HuH-7 (cell line): ENCODE measurements around the gene USP32.
"Not testable (repeated sequence)": the region's sequence is repeated elsewhere in the genome, so short reads cannot be mapped to it uniquely, and the experiment has no call there.

Source experiments
- DNase-seq: peaks from one replicate; pipeline ENCODE4 v3.0.0; 2011; ENCODE audit warnings: low spot score

Gene USP32

DNA sequence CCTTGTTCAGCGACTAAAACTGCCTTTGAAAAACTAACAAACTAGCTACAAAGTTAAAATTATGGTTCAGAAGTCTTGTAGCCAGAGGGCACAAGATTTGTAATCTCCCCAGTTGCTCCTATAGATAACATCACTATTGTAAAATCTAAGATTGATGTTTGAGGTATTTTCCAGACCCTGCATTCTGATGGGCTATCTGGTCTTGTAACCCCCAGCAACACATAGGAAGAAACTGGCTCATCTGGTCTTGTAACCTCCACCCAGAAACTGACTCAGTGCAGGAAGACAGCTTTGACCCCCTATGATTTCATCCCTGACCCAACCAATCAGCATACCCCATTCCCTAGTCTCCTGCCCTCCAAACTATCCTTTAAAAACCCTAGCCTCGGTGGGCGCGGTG is 18.1 kb upstream of the USP32 start:
- no peak for DNase-seq

DNA sequence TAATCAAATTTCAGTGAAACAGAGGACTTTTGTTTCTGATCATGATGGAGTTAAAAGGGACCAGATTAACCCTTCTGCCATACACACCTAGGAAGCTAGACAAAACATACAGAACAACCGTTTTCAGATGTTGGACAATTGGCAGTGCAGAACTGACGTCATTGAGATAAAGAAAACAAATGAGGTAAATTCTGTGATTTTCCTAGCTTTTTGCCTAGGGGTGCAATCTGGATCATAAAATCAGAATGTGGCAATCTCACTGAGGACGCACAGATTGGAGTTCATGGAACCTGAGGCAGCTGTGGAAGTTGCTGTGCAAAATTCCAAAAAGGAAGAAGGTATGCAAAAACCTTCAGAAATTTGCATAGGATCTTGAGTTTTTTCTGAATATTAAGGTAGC is 15.0 kb upstream of the USP32 start:
- DNase-seq, result no peak

DNA sequence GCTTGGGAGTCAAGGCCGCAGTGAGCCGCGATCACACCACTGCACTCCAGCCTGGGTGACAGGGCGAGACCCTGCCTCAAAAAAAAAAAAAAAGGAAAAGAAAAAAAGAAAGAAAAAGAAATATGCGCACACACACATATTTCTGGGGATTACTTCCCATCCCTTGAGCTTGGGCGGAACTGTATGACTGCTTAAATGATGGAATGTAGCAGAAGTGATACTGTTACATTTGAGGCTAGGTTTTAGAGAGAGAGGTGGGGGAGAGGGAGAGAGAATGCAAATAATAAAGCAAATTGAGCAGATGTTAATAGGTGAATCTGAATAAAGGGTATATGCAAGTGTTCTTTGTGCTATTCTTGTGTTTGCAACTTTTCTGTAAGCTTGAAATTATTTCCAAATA is 12.0 kb upstream of the USP32 start:
- no peak for DNase-seq

DNA sequence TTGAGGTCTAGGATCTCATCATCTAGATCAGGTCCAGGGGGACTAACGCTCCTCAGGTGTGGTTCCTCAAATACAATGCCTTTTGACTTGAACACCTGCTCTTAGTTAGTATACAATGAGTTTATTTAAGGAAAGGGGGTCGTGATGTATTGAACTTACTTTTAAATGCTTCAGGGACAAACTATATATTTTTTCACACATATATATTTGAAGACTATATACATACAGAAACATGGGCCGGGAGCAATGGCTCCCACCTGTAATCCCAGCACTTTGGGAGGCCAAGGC is 11.5 kb upstream of the USP32 start:
- no peak for DNase-seq

DNA sequence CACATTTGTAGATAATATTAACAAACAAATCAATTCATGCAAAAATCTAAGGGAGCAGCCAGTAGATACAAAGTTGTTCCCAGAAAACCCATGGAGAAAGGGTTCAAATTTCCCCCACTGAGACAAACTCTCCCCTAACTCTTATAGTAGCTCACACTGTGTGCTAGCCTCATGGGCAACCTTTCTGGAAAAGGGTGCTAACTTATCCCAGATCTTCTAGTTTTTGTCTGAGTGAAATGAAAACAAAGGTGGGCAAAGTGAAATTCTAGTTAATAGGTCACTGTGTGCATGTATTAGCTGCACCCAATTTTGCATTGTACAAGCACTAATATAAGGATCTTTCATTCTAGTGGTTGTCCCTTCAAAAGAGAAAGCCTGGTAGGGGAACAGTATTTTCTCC is 9.9 kb upstream of the USP32 start:
- no peak for DNase-seq

DNA sequence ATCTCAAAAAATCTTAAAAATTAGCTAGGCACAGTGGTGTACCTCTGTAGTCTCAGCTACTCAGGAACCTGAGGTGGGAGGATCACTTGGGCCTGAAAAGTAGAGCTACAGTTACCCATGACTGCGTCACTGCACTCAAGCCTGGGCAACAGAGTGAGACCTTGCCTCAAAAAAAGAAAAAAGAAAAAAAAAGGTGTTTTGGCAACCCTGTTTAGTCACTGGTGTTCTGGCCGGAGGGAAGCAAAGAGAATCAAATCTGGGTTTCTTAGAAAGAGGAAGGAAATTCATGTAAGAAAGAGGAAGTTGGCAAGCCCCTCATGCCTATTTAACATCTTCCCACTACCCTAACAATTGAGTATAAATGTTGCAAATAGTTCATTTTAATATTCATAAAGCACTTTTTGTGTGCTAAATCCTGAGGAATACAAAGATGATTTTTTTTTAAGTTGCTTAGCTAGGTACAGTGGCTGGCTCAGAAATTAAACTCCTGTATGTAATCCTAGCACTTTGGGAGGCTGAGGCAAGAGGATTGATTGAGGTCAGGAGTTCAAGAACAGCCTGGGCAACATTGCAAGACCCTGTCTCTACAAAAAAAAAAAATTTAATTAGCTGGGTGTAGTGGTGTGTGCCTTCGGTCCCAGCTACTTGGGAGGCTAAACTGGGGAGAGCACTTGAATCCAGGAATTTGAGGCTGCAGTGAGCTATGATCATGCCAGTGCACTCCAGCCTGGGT is 6.5 kb upstream of the USP32 start:
- DNase-seq, result no peak

DNA sequence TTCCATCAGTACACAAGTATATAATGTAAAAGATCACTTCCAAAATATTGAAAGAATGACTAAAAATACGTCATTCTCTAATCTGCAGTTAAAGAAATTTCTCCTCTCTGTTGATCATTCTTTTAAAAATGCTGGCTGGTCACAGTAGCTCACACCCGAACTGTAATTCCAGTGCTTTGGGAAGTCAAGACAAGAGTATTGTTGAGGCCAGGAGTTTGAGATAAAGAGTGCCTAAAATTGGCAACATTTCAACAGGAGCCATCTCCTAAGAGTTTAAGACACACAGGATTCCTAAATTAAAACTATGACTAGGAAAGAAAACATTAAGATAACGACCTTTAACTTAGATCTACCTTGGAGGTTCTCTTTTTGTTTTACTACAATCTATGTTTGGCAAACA is 4.5 kb upstream of the USP32 start:
- no peak for DNase-seq

DNA sequence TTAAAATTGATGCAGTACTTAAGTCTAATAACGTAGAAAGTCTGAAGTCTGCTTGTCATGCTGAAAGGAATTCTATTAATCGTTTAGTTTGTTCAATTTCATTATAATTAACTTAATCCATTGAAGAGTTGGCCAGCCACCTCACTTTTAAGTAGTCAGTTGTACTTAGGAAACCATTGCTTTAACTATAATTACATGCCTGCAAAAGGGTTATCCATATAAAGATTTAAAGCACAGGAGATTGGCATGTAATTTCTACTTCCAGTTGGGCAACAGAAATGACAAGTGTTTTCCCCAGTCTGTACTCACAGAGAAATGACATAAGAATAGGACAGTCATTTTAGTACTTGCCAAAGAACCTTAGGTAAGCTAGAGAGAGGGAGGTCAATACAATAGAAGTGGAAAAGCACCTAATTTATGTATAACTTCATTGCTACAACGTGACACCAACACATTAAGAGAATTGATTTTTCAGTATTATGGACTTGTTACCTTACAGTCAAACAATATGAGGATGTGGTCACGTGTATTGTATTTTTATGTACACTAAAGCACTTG is 3.7 kb upstream of the USP32 start:
- no peak for DNase-seq

DNA sequence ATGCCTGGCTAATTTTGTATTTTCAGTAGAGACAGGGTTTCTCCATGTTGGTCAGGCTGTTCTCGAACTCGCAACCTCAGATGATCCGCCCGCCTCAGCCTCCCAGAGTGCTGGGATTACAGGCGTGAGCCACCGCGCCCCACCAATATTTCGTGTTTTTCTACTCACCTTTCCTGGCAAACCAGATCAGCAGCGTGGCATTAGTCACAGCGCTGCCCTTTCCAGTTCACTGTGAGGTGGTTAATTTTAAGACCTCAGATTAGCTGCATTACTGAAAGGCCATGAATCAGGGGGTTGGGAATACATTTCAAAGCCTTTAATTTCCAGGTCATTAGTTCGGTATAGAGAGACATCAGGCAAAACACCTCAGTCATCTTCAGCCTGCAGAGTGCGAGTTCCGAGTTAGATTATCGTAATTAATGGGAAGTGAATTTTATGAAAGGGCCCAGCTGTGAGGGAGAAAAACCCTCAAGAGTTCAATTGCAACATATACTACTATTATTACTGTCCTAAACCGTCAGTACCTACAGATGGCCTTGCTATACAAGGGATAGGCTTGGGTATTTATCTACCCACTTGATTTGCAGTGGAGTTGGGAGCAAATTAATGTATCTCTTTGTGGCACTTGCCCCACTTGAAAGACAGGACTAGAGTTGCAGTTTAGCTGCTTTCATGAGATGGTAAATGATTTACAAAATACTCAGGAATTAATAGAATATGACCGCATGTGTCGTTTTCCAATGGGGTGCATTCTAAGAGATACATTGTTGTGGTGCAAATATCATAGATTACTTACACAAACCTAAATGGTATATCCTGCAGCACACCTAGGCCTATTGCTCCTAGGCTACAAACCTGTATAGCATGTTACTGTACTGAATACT is 2.1 kb upstream of the USP32 start:
- no peak for DNase-seq

DNA sequence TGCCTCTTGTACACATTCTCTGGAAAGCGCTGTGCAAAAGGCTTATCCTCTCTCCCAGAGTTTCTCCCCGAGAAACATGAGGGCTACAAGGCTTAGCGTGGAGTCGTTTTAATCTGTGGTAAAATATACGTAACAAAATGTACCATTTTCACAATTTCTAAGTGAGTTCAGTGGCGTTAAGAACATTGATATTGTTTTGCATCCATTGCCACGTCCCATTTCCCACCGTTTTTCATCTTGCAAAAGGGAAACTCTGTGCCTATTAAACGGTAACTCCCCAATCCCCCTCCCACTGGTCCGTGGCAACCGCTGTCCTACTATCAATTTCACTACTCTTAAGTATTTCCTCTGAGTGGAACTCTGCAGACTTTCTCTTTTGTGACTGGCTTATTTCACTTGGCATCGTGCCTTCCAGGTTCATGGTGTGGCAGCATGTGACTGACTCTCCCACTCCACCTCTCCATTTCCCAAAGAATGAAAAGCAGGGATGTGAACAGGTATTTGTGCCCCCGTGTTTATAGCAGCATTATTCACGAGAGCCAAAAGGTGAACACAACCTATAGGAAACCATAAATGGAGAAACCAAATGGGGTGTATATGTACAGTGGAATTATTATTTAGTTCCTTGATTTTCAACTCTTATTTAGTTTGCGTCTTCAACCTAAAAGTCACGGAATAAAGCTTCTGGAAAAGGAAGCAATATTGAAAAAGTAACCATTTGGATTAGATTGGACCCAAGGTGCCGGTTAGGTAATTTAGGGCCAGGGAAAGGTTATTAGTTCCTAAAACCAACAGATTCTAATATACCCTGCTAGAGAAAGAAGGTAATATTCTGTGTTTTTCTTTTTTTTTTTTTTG is 1.1 kb upstream of the USP32 start:
- DNase-seq, result no peak

DNA sequence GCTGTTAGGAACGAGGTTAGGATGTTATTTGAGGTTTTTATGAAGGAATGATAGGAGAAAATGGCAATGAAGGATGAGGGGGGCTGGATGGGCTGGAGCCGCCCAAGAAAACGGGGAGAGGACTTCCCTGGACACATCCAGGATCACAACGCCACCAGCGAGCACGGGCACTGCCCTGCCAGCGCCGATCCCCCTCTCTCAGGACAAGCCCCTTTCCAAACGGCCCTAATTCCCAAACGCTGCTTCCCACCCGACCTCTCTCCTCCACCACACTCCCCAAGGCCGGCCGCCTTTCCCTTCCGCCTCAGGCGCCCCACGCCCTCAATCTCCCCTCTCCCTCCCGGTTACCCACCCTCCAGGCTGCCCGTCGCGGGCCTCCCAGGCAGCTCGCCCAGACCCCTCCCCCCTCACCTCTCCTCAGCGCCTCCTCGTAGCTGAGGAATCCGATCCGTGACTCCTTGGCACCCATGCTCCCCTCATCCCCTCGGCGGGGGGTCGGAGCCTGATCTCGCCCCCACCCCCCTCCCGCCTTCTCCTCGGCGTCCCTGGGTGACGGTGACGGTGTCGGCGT is 377 bp downstream of the USP32 start:
- peak; percentile 59 for DNase-seq

DNA sequence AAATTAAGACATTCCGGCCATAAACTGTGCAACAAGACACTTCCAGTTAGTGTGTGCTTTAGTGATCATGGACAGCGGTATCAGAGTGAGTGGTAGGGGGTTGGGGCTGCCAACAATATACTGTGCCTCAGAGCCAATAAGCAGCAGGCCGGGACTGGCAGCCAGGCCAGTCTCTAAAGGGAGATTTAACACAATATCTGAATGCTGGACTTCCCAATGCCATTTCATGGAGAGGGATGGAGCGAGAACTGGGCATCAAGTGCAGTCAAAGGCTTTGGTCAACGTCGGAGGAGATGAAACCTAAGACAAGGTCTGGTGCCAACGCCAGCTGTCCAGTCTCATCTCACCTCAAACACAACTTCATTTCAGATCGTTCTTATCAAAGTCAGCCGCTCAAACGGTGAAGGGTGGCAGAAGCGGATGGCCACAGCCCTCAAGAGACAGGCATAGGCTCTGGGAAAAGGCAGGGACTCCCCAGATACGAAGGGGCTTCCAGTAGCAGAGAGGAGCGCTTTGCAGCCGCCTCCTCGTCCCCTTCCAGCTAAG is 935 bp downstream of the USP32 start:
- DNase-seq, result no peak

DNA sequence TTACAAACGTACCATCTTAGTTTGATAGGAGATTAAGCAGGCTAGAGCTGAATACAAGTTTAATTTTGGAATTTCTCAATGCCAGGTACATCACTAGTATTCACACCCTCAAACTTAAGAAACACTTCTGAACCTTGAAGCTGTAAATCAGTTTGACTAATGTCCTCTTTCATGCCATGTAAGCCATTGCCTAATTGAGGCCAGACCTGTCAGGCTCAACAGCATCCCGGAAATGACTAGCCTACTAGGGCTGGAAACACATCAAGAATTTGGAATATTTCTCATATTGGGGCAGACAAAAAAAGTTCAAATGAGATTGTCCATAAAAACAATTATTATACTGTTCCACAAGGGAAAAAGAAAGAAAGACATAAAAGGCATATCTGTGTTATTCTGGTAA is 1.7 kb downstream of the USP32 start:
- no peak for DNase-seq

DNA sequence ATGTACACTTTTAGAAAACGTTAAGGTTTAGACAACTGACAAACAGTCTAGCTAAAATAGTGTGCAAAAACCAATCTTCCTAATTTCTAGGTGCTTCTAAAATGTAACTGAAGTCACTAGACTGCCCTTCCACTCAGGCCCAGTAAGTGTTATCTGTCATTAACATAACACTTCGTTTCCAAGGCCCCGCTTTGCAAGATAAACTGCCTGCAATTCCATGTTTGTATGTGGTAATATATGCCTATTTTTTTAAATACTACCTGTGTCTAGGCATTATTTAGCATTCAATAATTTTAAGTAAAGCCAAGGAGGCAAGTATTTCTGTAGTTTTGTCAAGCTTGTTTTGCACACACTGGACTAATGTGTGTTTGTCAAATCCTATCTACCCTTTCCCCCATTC is 3.2 kb downstream of the USP32 start:
- no peak for DNase-seq

DNA sequence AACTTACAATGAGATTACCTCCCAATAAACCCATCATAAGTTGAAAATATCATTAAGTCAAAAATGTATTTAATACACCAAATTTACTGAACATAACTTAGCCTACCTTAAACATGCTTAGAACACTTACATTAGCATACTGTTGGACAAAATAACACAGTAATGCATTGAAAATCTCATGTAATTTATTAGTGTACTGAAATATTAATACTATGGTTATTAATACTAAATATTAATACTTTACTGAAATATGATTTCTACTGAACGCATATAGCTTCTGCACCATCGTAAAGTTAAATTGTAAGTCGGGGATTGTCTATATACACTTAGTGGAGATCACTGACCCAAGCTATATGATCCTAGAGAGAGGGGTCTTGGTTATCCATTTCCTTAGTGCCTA is 4.3 kb downstream of the USP32 start:
- no peak for DNase-seq

DNA sequence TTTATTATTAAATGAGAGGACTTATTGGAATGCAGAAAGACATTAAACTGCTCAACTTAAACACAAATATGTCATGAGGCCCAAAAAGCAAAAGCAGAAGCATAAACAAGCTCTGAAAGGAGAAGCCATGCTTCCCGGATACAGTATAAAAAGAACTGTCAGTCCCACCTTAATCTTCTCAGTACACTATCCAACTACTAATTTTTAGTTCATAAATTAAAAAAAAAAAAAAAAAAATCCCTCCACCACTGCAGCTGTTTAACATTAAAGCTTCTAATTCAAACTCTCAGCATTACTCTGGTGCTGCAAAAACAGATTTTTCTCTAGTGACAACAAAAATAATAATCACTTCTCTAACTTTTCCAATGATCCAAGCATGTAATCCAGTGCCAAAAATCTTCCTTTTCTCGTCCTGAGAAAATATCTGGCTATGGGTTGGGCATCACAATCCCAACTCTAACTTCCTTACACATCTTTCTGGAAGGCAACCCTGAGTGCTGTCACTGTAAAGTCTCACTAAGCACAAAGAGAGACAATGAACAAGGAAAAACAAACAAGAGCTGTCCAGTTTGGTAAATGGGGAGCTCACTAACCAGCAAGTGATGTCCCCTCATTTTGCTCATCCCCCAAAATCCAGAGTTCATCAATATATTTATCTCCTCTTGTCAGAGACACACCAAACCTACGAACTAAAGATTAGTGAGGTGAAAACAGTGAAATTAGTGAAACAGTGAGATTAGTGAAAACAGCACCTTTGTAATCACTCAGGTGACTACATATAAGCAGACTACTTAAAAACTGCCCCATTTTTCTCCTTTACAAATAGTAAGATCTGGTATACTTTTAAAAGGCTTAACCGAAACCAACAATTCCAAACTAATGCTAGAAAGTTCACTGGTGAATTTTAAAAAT is 5.5 kb downstream of the USP32 start:
- no peak for DNase-seq

DNA sequence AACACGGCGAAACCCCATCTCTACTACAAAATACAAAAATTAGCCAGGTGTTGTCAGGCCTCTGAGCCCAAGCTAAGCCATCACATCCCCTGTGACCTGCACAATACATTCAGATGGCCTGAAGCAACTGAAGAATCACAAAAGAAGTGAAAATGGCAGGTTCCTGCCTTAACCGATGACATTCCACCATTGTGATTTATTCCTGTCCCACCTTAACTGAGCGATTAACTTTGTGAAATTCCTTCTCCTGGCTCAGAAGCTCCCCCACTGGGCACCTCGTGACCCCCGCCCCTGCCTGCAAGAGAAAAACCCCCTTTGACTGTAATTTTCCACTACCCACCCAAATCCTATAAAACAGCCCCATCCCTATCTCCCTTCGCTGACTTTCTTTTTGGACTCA is 7.0 kb downstream of the USP32 start:
- DNase-seq, result not testable (repeated sequence)

DNA sequence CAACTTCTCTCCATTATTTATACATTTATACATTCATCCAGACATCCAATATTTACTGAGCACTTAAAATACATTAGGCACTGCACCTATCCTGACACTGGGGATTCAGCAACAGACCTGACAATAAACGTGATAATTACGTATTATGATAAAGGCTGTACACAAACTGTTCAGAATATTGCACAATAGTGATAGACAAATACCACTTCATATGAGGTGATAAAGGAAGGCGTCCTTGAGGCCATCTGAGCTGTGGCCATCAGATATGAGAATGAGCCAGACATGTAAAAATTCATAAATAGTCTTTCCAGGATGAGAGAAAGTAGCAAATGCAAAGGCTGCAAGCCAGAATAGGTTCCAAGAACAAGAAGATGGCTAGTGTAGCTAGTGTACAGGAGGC is 8.6 kb downstream of the USP32 start:
- no peak for DNase-seq

DNA sequence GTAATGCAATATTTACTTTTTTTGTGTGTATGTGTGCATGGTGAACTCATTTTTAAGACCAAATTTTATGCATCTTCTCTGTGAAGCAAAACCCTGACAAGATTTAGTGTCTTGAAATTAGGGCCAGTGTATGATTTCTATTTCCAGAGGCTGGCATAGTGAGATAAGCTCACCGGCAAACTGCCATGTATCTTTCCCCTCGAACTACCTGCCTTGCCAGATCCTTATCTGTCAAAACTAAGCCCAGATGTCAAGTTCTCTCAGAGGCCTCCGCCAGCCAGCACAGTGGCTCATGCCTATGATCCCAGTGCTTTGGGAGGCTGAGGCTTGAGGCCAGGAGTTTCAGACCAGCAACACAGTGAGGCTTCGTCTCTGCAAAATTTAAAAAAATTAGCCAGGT is 10.0 kb downstream of the USP32 start:
- no peak for DNase-seq

DNA sequence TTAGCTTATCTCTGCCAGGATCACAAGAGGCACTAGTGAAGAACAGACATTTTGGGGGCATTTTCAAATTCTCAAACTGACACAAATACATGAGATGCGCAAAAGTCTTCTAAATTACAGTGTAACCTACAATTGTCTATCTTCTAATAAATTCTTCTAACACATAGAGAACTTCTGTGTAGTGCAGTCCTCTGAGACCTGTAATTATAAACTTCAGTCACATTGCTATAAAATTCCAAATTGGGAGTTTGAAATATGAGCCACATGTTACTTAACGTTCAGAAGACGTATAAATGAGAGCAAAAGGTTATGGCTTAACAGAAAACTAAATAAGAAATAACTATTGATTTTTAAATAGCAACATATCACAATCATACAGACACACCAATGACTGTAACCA is 12.5 kb downstream of the USP32 start:
- not testable (repeated sequence) for DNase-seq

DNA sequence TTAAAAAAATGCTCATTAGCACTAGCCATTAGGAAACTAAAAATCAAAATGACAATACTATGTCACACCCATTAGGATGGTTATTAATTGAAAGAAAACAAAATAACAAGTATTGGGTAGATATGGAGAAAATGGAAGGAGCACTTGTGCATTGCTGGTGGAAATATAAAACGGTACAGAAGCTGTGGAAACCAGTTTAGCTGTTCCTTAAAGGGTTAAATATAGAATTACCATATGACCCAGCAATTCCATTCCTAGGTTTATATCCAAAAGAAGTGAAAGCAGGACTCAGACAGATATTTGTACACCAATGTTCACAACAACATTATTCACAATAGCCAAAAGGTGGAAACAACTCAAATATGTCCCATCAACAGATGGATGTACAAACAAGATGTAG is 13.7 kb downstream of the USP32 start:
- not testable (repeated sequence) for DNase-seq
